ENCODE measurements around the gene ABHD5.
A peak's percentile ranks its signal among the peaks of the same experiment; 100 is the strongest.

Gene ABHD5

DNA sequence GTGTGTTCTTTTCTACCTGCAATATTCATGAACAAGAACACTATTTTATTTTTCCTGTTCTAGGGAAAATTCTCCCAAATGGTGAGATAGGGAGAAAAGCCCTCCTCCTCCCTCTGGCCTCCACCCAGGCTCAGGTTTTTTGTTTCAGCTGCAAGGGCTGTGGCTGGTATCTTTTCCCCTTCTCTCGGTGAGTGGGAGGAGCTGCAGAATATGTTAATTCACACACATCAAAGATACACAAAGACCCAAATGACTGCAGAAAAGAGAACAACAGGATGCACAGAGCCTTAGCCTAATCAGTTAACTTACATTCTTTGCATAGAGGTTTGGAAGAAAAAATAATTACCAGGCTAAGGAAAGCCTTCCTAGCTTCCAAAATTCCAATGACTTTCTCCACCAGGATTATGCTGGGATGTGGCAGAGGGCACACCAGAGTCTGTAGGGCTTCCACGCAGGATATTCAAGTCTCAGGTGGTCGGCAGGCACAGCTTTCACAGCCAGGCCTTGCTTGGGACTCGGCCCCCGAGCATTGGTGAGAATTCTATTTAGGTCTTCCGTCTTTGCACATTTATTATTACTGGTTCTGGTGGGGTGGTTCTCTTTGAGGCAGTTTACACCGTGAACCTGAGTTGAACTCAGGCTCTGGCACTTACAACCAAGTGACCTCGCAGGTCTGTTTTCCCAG, 64.9 kb downstream of the ABHD5 start:
- H3K4me3 ChIP-seq (replicated peaks in 1 of 2; ENCODE audit: low read depth in 2 of 2, low read length in 2 of 2) = no peak overlapping the region
- no peak for DNase-seq (ENCODE audit: low read depth in 2 of 2)
- TF ChIP-seq, protein P1, sequence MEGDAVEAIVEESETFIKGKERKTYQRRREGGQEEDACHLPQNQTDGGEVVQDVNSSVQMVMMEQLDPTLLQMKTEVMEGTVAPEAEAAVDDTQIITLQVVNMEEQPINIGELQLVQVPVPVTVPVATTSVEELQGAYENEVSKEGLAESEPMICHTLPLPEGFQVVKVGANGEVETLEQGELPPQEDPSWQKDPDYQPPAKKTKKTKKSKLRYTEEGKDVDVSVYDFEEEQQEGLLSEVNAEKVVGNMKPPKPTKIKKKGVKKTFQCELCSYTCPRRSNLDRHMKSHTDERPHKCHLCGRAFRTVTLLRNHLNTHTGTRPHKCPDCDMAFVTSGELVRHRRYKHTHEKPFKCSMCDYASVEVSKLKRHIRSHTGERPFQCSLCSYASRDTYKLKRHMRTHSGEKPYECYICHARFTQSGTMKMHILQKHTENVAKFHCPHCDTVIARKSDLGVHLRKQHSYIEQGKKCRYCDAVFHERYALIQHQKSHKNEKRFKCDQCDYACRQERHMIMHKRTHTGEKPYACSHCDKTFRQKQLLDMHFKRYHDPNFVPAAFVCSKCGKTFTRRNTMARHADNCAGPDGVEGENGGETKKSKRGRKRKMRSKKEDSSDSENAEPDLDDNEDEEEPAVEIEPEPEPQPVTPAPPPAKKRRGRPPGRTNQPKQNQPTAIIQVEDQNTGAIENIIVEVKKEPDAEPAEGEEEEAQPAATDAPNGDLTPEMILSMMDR (IDR thresholded peaks at IDR 0.05; ENCODE audit: low read depth, low read length) = no peak

DNA sequence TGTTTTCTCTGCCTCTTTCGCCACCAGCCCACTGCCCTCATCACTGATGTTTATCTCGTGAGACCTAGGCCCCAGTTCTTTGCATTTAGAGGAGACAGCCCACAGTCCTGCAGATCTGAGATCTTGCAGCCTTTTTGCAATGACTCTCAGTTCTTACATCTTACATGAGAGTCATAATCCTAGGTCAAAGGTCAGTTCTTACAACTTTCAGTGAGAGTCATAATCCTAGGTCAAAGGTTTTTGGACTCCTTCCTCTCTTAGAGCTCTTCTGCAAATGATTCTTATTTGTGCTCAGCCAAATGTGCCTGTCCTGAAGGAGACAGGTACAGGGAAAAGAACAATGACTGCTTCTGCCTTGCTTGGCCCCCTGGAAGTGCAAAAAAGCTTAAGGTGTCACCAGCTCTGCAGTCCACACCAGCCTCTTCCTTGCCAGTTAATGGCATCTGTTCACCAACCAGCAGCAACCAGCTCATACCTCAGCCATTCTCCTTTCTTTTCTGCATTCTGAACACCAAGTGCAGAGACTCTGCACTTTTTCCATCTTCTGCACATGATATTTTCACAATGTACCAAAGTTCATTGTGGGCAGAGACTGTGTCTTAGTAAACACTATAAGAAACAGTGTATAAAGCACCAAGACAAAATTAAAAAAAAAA, 67.1 kb downstream of the ABHD5 start:
- TF ChIP-seq, protein P1 (IDR thresholded peaks at IDR 0.05; ENCODE audit: low read depth, low read length) = no peak
- H3K4me3 ChIP-seq (replicated peaks in 1 of 2; ENCODE audit: low read depth in 2 of 2, low read length in 2 of 2) = no peak overlapping the region
- no peak for DNase-seq (ENCODE audit: low read depth in 2 of 2)

DNA sequence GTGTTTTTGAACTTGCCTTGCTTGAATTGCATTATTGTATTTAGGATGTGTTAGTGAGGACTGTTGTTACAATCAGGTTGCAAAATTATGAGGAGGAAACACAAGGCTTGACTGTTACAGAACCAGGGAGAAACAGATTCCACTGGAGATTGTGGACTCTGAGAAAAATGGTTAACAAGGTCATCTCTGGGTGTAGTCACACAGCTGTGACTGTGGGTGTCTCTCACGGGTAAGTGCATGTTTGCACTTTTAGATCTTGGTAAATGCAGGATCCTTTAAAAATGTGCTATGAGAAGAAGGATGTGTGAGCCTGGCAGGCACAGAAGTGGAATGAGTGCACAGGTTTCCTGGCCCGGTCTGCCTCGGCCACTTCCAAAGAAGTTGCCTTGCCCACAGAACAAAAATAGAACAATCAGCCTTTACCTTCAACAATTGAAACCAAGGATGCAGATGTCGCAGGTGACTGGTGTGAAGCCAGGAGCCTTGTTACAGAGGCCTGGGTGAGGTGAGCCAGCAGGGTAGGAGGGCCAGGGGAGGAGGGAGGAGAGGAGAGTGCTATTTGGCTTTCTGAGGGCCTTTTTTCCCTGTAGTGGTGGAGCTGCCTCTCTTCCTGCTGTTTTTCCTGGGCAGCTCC, 68.0 kb downstream of the ABHD5 start:
- H3K4me3 ChIP-seq (replicated peaks in 1 of 2; ENCODE audit: low read depth in 2 of 2, low read length in 2 of 2) = no peak overlapping the region
- TF ChIP-seq, protein P1 (IDR thresholded peaks at IDR 0.05; ENCODE audit: low read depth, low read length) = no peak
- DNase-seq (ENCODE audit: low read depth in 2 of 2) = no peak

DNA sequence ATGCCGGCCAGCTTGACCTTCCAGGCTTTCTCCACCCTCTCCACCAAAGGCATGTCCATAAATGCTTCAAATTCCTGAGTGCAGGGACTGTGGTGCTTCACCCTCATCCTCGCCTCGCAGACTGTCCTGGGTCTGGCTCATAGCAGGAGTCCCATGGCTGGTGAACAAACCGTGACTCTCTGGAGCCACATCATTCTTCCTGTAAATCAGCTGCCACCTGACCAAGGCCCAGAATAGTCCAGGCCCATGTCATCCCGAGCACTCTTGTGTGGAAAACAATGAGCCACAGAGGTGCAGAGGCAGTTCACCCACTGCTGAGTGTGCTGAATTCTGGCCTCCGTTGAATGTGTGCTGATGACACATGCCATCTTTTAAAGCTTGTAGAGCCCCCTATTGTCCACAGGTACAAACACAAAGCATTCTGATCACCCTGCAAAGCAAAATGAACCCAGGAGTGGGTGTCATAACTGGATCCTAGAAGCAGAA, 68.6 kb downstream of the ABHD5 start:
- peak; percentile 56 to 87 for DNase-seq (ENCODE audit: low read depth in 2 of 2)
- TF ChIP-seq, protein P1 (IDR thresholded peaks at IDR 0.05; ENCODE audit: low read depth, low read length) = peak; percentile 37
- no peak overlapping the region for H3K4me3 ChIP-seq (replicated peaks in 1 of 2; ENCODE audit: low read depth in 2 of 2, low read length in 2 of 2)

DNA sequence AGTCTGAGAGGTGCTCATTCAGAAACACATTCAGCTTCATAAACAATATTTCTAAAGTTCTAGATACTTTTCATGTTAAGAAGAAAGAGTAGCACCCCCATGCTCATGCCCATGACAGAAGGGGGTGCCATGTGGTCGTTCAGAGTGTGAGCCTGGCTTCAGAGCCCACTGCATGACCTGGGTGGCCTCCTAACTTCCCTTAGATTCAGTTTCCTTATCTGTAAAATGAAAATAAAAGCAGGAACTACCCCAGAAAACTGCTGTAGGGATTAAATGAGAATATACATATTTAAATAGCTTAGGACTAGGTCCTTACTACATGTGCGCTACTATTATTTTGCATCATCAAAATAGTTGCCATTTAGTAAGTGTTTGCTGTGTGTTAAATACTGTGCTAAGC, 69.2 kb downstream of the ABHD5 start:
- DNase-seq (ENCODE audit: low read depth in 2 of 2) = no peak
- TF ChIP-seq, protein P1 (IDR thresholded peaks at IDR 0.05; ENCODE audit: low read depth, low read length) = no peak
- no peak overlapping the region for H3K4me3 ChIP-seq (replicated peaks in 1 of 2; ENCODE audit: low read depth in 2 of 2, low read length in 2 of 2)

DNA sequence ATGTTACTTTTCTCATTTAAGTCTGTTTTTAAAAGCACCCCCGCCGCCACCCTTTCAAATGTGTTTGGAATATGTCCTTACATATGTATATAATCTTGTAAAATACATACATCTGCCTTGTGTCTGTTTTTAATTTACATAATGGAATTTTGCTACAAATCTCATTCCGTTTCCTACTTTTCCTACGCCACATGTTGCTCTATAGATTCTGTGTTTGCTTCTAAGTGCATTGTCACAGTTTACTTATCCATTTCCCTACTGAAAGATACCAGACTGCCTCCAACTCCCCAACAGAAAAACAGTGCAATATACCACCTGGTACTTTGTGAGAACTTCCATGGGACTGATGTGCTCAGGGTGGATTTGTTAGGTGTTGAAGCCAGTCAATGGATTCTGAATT, 70.2 kb downstream of the ABHD5 start:
- TF ChIP-seq, protein P1 (IDR thresholded peaks at IDR 0.05; ENCODE audit: low read depth, low read length) = no peak
- DNase-seq (ENCODE audit: low read depth in 2 of 2) = no peak
- no peak overlapping the region for H3K4me3 ChIP-seq (replicated peaks in 1 of 2; ENCODE audit: low read depth in 2 of 2, low read length in 2 of 2)
